Fibroblast of lung (primary cell): ENCODE data around the gene PGD.

ENCODE experiments used
- EZH2 ChIP-seq: IDR thresholded peaks from 2 replicates; pipeline ENCODE4 v1.5.1; 2012; ENCODE audit warnings: low read length, control low read depth, mild to moderate bottlenecking; ENCODE audit errors: missing control alignments
- TF ChIP-seq, protein P1 (sequence below), 2 donors: IDR thresholded peaks in 1 of 2; conservative IDR thresholded peaks in 1 of 2; 1 replicate in 1 of 2; 2 replicates in 1 of 2; pipeline ENCODE4 v1.5.1; 2011 to 2012; ENCODE audit warnings: low read length in 2 of 2, control low read depth in 1 of 2, inconsistent platforms in 1 of 2, low read depth in 1 of 2, mild to moderate bottlenecking in 1 of 2

DNA sequence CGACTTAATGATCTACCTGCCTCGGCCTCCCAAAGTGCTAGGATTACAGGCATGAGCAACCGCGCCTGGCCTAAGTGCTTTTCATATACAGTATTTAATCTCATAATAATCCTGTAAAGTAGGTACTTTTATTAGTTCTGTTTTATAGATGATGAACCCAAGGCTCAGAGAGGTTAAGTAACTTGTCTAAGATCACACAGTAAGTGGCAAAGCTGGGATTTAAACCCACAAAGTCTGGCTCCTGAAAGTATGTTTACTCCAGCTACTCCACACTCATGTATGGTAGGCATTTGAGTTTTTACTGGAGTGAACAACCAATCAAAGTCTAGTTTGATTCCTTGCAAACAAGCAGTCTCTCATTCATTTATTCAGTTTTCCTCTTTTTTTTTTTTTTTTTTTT lies 71.2 kb downstream of the PGD start:
- TF ChIP-seq, protein P1, sequence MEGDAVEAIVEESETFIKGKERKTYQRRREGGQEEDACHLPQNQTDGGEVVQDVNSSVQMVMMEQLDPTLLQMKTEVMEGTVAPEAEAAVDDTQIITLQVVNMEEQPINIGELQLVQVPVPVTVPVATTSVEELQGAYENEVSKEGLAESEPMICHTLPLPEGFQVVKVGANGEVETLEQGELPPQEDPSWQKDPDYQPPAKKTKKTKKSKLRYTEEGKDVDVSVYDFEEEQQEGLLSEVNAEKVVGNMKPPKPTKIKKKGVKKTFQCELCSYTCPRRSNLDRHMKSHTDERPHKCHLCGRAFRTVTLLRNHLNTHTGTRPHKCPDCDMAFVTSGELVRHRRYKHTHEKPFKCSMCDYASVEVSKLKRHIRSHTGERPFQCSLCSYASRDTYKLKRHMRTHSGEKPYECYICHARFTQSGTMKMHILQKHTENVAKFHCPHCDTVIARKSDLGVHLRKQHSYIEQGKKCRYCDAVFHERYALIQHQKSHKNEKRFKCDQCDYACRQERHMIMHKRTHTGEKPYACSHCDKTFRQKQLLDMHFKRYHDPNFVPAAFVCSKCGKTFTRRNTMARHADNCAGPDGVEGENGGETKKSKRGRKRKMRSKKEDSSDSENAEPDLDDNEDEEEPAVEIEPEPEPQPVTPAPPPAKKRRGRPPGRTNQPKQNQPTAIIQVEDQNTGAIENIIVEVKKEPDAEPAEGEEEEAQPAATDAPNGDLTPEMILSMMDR (conservative IDR thresholded peaks at IDR 0.05 in 1 of 2, IDR thresholded peaks at IDR 0.05 in 1 of 2; ENCODE audit: low read depth in 1 of 2, low read length in 2 of 2) = no peak
- no peak for TF ChIP-seq EZH2
